ENCODE results near the gene ALK.
"Not testable (repeated sequence)": the region's sequence is repeated elsewhere in the genome, so short reads cannot be mapped to it uniquely, and the experiment has no call there.

ALK gene

DNA sequence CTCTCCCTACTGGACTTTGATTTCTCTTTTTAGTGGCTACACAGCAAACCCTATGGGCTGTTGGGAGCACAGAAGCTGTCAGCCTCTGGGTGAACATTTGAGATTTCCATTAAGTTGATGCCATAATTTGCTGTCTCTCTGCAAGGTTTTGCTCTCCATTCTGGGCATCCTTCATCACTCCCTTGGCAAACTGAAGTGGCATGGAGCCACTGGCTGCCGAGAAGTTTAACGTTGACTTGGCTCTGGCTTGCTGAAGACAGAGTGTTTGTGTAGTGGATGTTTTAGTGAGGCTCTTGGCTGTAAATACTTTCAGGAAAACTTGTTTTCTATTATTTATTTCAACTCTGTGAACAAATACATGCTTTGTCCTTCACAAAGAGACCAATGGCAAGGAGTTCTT is 91.5 kb downstream of the ALK start:
- Histone ChIP-seq H3K9me3 (ENCODE audit: low read depth, low read length) (no peaks in the 10 kb centered on the region), H3K4me3 (no peak overlapping the region), H3K36me3 (ENCODE audit: insufficient read depth, low read length) (peaks cover 22% of the 10 kb centered on the region), H3K27ac (no peak overlapping the region), H3K9ac (ENCODE audit: insufficient read length) (no peak overlapping the region)
- no peak for DNase-seq (ENCODE audit: low read depth, low spot score)
- TF ChIP-seq EZH2 (IDR thresholded peaks at IDR 0.05) = no peak
- no peak for TF ChIP-seq POLR2AphosphoS5 (IDR thresholded peaks at IDR 0.05; ENCODE audit: borderline replicate concordance, low read depth, low read length)
- TF ChIP-seq FOXP2 (optimal IDR thresholded peaks at IDR 0.05; ENCODE audit: control extremely low read depth, extremely low read length, insufficient read depth) = no peak

GRCh38 chr2:29824145-29824544 is 97.2 kb downstream of the ALK start:
- not testable (repeated sequence) for DNase-seq (ENCODE audit: low read depth, low spot score); H3K9me3 ChIP-seq (ENCODE audit: low read depth, low read length); H3K9ac ChIP-seq (ENCODE audit: insufficient read length); H3K4me3 ChIP-seq; H3K27ac ChIP-seq
- peaks cover 19% of the 10 kb centered on the region; the same call in 1 of the 2 replicates for H3K36me3 ChIP-seq (ENCODE audit: insufficient read depth, low read length)

DNA sequence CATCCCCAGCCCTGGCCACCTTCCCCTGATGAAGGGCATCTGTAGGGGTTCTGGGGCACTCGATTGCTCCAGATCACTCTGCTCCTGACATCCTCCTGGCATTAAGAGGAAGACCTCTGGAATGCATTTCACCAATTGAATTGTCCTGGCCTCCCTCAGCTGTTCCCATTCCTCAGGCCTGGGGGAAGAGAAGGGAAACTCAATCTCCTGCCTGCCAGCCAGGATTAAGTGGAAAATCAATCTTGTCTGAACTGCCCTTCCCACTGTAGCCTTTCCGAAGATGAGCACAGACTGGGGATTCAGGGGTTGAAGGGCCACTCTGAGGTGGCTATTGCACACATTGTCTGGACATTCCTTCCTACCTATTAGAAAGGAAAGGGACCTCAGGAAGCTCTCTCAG is 99.8 kb downstream of the ALK start:
- peaks cover 20% of the 10 kb centered on the region; the same call in 1 of the 2 replicates for H3K36me3 ChIP-seq (ENCODE audit: insufficient read depth, low read length)

GRCh38 chr2:29819570-29819969 is 101.8 kb downstream of the ALK start:
- Histone ChIP-seq H3K27ac (no peak overlapping the region), H3K4me3 (no peak overlapping the region), H3K9ac (ENCODE audit: insufficient read length) (no peak overlapping the region), H3K9me3 (ENCODE audit: low read depth, low read length) (no peaks in the 10 kb centered on the region), H3K36me3 (ENCODE audit: insufficient read depth, low read length) (peaks cover 8% of the 10 kb centered on the region; the same call in 1 of the 2 replicates)
- TF ChIP-seq EZH2 (IDR thresholded peaks at IDR 0.05) = no peak
- TF ChIP-seq POLR2AphosphoS5 (IDR thresholded peaks at IDR 0.05; ENCODE audit: borderline replicate concordance, low read depth, low read length) = no peak
- no peak for TF ChIP-seq FOXP2 (optimal IDR thresholded peaks at IDR 0.05; ENCODE audit: control extremely low read depth, extremely low read length, insufficient read depth)
- no peak for DNase-seq (ENCODE audit: low read depth, low spot score)

More for the DNA sequence above, 99.8 kb downstream of the ALK start:
- no peaks in the 10 kb centered on the region for H3K9me3 ChIP-seq (ENCODE audit: low read depth, low read length)
- H3K4me3 ChIP-seq = no peak overlapping the region
- TF ChIP-seq EZH2 (IDR thresholded peaks at IDR 0.05) (no peak), FOXP2 (optimal IDR thresholded peaks at IDR 0.05; ENCODE audit: control extremely low read depth, extremely low read length, insufficient read depth) (no peak), POLR2AphosphoS5 (IDR thresholded peaks at IDR 0.05; ENCODE audit: borderline replicate concordance, low read depth, low read length) (no peak)
- no peak overlapping the region for H3K27ac ChIP-seq
- no peak for DNase-seq (ENCODE audit: low read depth, low spot score)
- H3K9ac ChIP-seq (ENCODE audit: insufficient read length) = no peak overlapping the region

- Histone ChIP-seq H3K27ac (no peak overlapping the region), H3K9ac (ENCODE audit: insufficient read length) (no peak overlapping the region), H3K4me3 (no peak overlapping the region), H3K9me3 (ENCODE audit: low read depth, low read length) (no peaks in the 10 kb centered on the region), H3K36me3 (ENCODE audit: insufficient read depth, low read length) (peaks cover 8% of the 10 kb centered on the region; the same call in 1 of the 2 replicates)
- TF ChIP-seq FOXP2 (optimal IDR thresholded peaks at IDR 0.05; ENCODE audit: control extremely low read depth, extremely low read length, insufficient read depth) = no peak
- TF ChIP-seq POLR2AphosphoS5 (IDR thresholded peaks at IDR 0.05; ENCODE audit: borderline replicate concordance, low read depth, low read length) = no peak
- no peak for TF ChIP-seq EZH2 (IDR thresholded peaks at IDR 0.05)
- DNase-seq (ENCODE audit: low read depth, low spot score) = no peak
These were observed 103.3 kb downstream of the ALK start for GRCh38 chr2:29817801-29818680.

DNA sequence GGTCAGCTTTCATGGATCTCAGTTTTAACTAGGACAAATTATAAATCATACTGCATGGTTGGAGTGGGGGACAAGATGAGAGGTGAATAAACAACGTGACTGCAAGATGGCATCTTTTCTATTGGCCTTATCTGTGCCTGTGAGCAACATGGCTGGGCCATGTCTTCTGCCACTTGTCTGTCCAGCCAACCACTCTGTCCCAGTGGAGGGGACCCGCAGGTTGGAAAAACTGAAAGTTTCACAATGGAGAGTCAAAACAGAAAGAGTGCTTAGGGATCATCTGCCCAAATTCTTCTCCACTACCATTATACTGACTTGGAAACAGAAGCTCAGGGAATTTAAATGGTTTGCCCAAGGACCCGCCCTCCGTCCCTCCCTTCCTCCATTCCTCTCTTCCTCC is 104.1 kb downstream of the ALK start:
- no peaks in the 10 kb centered on the region for H3K9me3 ChIP-seq (ENCODE audit: low read depth, low read length)
- H3K36me3 ChIP-seq (ENCODE audit: insufficient read depth, low read length) = peaks cover 8% of the 10 kb centered on the region; the same call in 1 of the 2 replicates
- DNase-seq (ENCODE audit: low read depth, low spot score) = no peak
- H3K27ac ChIP-seq = no peak overlapping the region
- H3K9ac ChIP-seq (ENCODE audit: insufficient read length) = no peak overlapping the region
- H3K4me3 ChIP-seq = no peak overlapping the region
- no peak for TF ChIP-seq FOXP2 (optimal IDR thresholded peaks at IDR 0.05; ENCODE audit: control extremely low read depth, extremely low read length, insufficient read depth)
- TF ChIP-seq POLR2AphosphoS5 (IDR thresholded peaks at IDR 0.05; ENCODE audit: borderline replicate concordance, low read depth, low read length) = no peak
- no peak for TF ChIP-seq EZH2 (IDR thresholded peaks at IDR 0.05)

GRCh38 chr2:29816651-29817050 is 104.7 kb downstream of the ALK start:
- Histone ChIP-seq H3K4me3 (no peak overlapping the region), H3K9ac (ENCODE audit: insufficient read length) (no peak overlapping the region), H3K9me3 (ENCODE audit: low read depth, low read length) (no peaks in the 10 kb centered on the region), H3K36me3 (ENCODE audit: insufficient read depth, low read length) (peaks cover 14% of the 10 kb centered on the region; the same call in 1 of the 2 replicates), H3K27ac (no peak overlapping the region)
- TF ChIP-seq POLR2AphosphoS5 (IDR thresholded peaks at IDR 0.05; ENCODE audit: borderline replicate concordance, low read depth, low read length) = no peak
- no peak for TF ChIP-seq EZH2 (IDR thresholded peaks at IDR 0.05)
- TF ChIP-seq FOXP2 (optimal IDR thresholded peaks at IDR 0.05; ENCODE audit: control extremely low read depth, extremely low read length, insufficient read depth) = no peak
- no peak for DNase-seq (ENCODE audit: low read depth, low spot score)

DNA sequence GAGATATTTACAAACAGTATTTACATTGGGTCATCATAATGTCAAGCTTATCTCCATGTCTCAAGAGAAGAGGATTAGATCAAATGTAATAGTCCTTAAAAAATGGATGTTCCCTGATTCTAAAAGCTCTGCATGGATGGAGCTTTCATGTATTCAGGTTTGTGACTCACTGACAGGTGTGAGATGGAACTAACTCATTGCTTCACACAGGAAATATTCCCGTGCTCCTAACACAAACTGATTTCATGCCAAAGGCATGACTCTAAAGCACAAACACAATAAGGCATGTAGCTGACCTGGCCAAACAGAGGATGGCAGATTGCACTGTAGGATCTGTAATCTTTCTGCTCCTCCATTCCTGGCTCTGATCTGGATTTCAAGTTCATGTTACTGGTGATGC is 110.0 kb downstream of the ALK start:
- no peak for DNase-seq (ENCODE audit: low read depth, low spot score)
- no peak overlapping the region for H3K27ac ChIP-seq

More for the DNA sequence above, 110.0 kb downstream of the ALK start:
- no peak overlapping the region for H3K9ac ChIP-seq (ENCODE audit: insufficient read length)
- H3K36me3 ChIP-seq (ENCODE audit: insufficient read depth, low read length) = peaks cover 14% of the 10 kb centered on the region; the same call in 1 of the 2 replicates
- TF ChIP-seq POLR2AphosphoS5 (IDR thresholded peaks at IDR 0.05; ENCODE audit: borderline replicate concordance, low read depth, low read length) (no peak), FOXP2 (optimal IDR thresholded peaks at IDR 0.05; ENCODE audit: control extremely low read depth, extremely low read length, insufficient read depth) (no peak), EZH2 (IDR thresholded peaks at IDR 0.05) (no peak)
- H3K4me3 ChIP-seq = no peak overlapping the region
- H3K9me3 ChIP-seq (ENCODE audit: low read depth, low read length) = no peaks in the 10 kb centered on the region
